Epithelial cell of proximal tubule (primary cell): ENCODE data around the gene MAG. TPM values are rescaled to one million over a fixed set of nuclear protein-coding genes. Genes with fewer than 3 reads are reported as not detected.

Experiments used
- DNase-seq: peaks from one replicate; pipeline ENCODE4 v3.0.0-alpha.2; 2011; ENCODE audit warnings: low read depth
- H3K4me3 ChIP-seq: 2 replicates; pipeline ENCODE4 v1.5.1; 2011; ENCODE audit warnings: low read depth, mild to moderate bottlenecking, low read length
- CTCF ChIP-seq: conservative IDR thresholded peaks from 2 replicates; pipeline ENCODE4 v1.5.1; 2012; ENCODE audit warnings: low read depth, mild to moderate bottlenecking, low read length
- total RNA-seq: library from RNA; depleted of rRNA; stranded (reverse); fragments of >200 nt; gene quantifications from 2 replicates; pipeline ENCODE4 v1.2.3, GENCODE V29; 2015

MAG gene
- total RNA-seq, 1 donor from 2014 or later = not detected

GRCh38 chr19:35297515-35297848 is 5.5 kb downstream of the MAG start:
- DNase-seq = no peak
- TF ChIP-seq CTCF = no peak
- H3K4me3 ChIP-seq = no peak overlapping the region

GRCh38 chr19:35297922-35298321 is 6.0 kb downstream of the MAG start:
- no peak for TF ChIP-seq CTCF
- H3K4me3 ChIP-seq = no peak overlapping the region
- DNase-seq = no peak

GRCh38 chr19:35298561-35298972 is 6.6 kb downstream of the MAG start:
- no peak for DNase-seq
- no peak overlapping the region for H3K4me3 ChIP-seq
- TF ChIP-seq CTCF = no peak

- DNase-seq = no peak
- TF ChIP-seq CTCF = no peak
- H3K4me3 ChIP-seq = no peak overlapping the region
Observed at GRCh38 chr19:35299523-35300338, 7.8 kb downstream of the MAG start.

GRCh38 chr19:35300339-35300649 is 8.3 kb downstream of the MAG start:
- DNase-seq = no peak
- no peak for TF ChIP-seq CTCF
- no peak overlapping the region for H3K4me3 ChIP-seq

- no peak for DNase-seq
- no peak for TF ChIP-seq CTCF
- H3K4me3 ChIP-seq = no peak overlapping the region
Observed at GRCh38 chr19:35301961-35302360, 10.0 kb downstream of the MAG start.

GRCh38 chr19:35302446-35302845 is 10.5 kb downstream of the MAG start:
- TF ChIP-seq CTCF = no peak
- DNase-seq = no peak
- H3K4me3 ChIP-seq = no peak overlapping the region
